ENCODE measurements around the gene FOXP1. TPM values are rescaled to one million over a fixed set of nuclear protein-coding genes. Genes with fewer than 3 reads are reported as not detected.

The FOXP1 gene
- total and polyA plus RNA-seq, 2 of the 8 experiments (the other 6 are each of a cell fraction or from before 2014, with no cell fraction given): 13.9 to 25.4 TPM

GRCh38 chr3:71376503-71376902 lies 207.0 kb downstream of the FOXP1 start:
- Histone ChIP-seq H3K4me2 (ENCODE audit: insufficient read depth in 1 of 2, low read depth in 2 of 2, low read length in 2 of 2) (no peak overlapping the region), H3K4ac (replicated peaks; ENCODE audit: insufficient read length, low read depth, low read length) (no peak overlapping the region), H4K20me1 (replicated peaks in 1 of 2; ENCODE audit: control insufficient read depth in 1 of 2, insufficient read depth in 2 of 2, low read length in 2 of 2) (no peaks in the 10 kb centered on the region), H3K14ac (ENCODE audit: insufficient read length) (no peak overlapping the region), H2BK20ac (ENCODE audit: low read length) (no peak overlapping the region), H2AFZ (ENCODE audit: low read length) (no peak overlapping the region), H4K91ac (replicated peaks; ENCODE audit: insufficient read length, low read length) (no peak overlapping the region), H3K23me2 (ENCODE audit: low read depth, low read length) (no peaks in the 10 kb centered on the region), H3K27me3 (replicated peaks in 1 of 4; ENCODE audit: control insufficient read depth in 3 of 4, extremely low read depth in 1 of 4, insufficient read depth in 3 of 4, low read length in 3 of 4) (no peaks in the 10 kb centered on the region), H2AK5ac (ENCODE audit: low read depth, low read length) (no peak overlapping the region), H2BK5ac (ENCODE audit: low read depth, low read length) (no peak overlapping the region), H3K18ac (ENCODE audit: extremely low read depth, low read length) (no peak overlapping the region), H3K23ac (ENCODE audit: insufficient read length) (no peak overlapping the region), H3K9ac (replicated peaks in 1 of 4; ENCODE audit: extremely low read depth in 1 of 4, low read depth in 3 of 4, low read length in 3 of 4) (no peak overlapping the region), H4K5ac (ENCODE audit: insufficient read length, low read depth, low read length) (no peak overlapping the region), H3K79me1 (ENCODE audit: low read depth, low read length) (no peaks in the 10 kb centered on the region), H2BK120ac (replicated peaks; ENCODE audit: low read depth, low read length) (no peak overlapping the region), H3K9me3 (ENCODE audit: insufficient read depth in 2 of 2, low read depth in 1 of 2, low read length in 1 of 2) (no peaks in the 10 kb centered on the region), H3K79me2 (ENCODE audit: control insufficient read depth in 1 of 2, insufficient read depth in 2 of 2, low read length in 2 of 2) (no peaks in the 10 kb centered on the region), H3K36me3 (ENCODE audit: control insufficient read depth in 2 of 4, insufficient read depth in 4 of 4, low read length in 3 of 4) (no peaks in the 10 kb centered on the region), H2BK15ac (ENCODE audit: low read length) (no peak overlapping the region), H2BK12ac (ENCODE audit: low read depth, low read length) (no peak overlapping the region), H3K4me3 (ENCODE audit: extremely low read depth in 1 of 4, insufficient read depth in 2 of 4, low read depth in 3 of 4, low read length in 4 of 4) (no peak overlapping the region), H3K56ac (replicated peaks; ENCODE audit: insufficient read length, low read depth, low read length) (no peak overlapping the region), H3K4me1 (replicated peaks in 1 of 4; ENCODE audit: control insufficient read depth in 3 of 4, insufficient read depth in 4 of 4, low read length in 3 of 4) (peaks cover 2 to 6% (median 5%) of the 10 kb centered on the region in 4 experiments; a peak in 5 of 7 replicates), H3K27ac (ENCODE audit: low read depth, low read length) (no peak overlapping the region), H4K8ac (ENCODE audit: extremely low read depth, insufficient read depth, low read length) (no peak overlapping the region)
- ChIA-PET POLR2A (ENCODE audit: partially characterized antibody) (no interaction called here), CTCF (ENCODE audit: partially characterized antibody) (no interaction called here)
- 93% methylated on average over 5 of the region's 5 CpGs; no CpG with 5 or more reads in 1 of the 2 experiments for WGBS, 2 experiments (ENCODE audit: extremely low coverage in 1 of 2, insufficient coverage in 1 of 2, insufficient read length in 1 of 2, insufficient replicate concordance in 2 of 2, low coverage in 1 of 2, low lambda C conversion rate in 2 of 2, missing lambda C conversion rate in 1 of 2)
- DNase-seq (ENCODE audit: low read depth in 1 of 2, low spot score in 2 of 2): no peak
- no peak for FAIRE-seq
- TF ChIP-seq POLR2AphosphoS5 (IDR thresholded peaks at IDR 0.05; ENCODE audit: low read depth, low read length): no peak
- TF ChIP-seq CHD1 (IDR thresholded peaks at IDR 0.05; ENCODE audit: low read depth, low read length): no peak
- no peak for TF ChIP-seq HDAC2 (IDR thresholded peaks at IDR 0.05; ENCODE audit: borderline replicate concordance in 1 of 2, low read depth in 2 of 2, low read length in 2 of 2)
- no peak for TF ChIP-seq EGR1 (IDR thresholded peaks at IDR 0.05; ENCODE audit: borderline replicate concordance, low read depth, low read length)
- no peak for TF ChIP-seq CTBP2 (IDR thresholded peaks at IDR 0.05; ENCODE audit: borderline replicate concordance, insufficient read depth, insufficient read length, low read length)
- TF ChIP-seq YY1 (IDR thresholded peaks at IDR 0.05; ENCODE audit: low read depth, low read length): no peak
- TF ChIP-seq TEAD4 (IDR thresholded peaks at IDR 0.05; ENCODE audit: low read depth, low read length): no peak
- TF ChIP-seq E2F6 (IDR thresholded peaks at IDR 0.05): no peak
- no peak for TF ChIP-seq NRF1 (IDR thresholded peaks at IDR 0.05; ENCODE audit: low read depth, low read length)
- TF ChIP-seq SRF (IDR thresholded peaks at IDR 0.05; ENCODE audit: low read depth, low read length): no peak
- TF ChIP-seq MAX (IDR thresholded peaks at IDR 0.05): no peak
- no peak for TF ChIP-seq HDAC6 (IDR thresholded peaks at IDR 0.05; ENCODE audit: low read depth, low read length)

All from H1 (cell line).